Activated T-cell treated with anti-CD3 and anti-CD28 coated beads for 1 hour (primary cell): ENCODE results near the gene NOS2.
"Not testable (repeated sequence)": the region's sequence is repeated elsewhere in the genome, so short reads cannot be mapped to it uniquely, and the experiment has no call there.

ENCODE experiments used
- DNase-seq: peaks from one replicate; pipeline ENCODE4 v3.0.0-alpha.2; 2020; ENCODE audit warnings: low read depth

NOS2 gene

GRCh38 chr17:27755706-27756466 lies 44.4 kb downstream of the NOS2 start:
- DNase-seq = no peak

DNA sequence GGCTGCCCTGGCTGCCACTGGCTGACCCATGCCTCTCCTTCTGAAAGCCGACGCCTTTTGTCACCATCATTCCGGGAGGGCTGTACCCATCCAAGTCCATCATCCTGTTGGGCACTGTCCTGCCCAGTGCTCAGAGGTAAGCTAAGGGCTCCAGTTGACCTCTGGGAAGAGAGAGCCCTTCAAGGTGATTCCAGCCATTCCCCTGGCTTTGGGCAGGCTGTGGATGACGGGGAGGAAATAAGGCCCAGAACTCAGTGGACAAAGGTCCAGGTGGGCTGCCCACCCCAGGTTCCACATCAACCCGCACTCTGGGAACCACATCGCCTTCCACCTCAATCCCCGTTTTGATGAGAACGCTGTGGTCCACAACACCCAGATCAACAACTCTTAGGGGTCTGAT lies 45.8 kb downstream of the NOS2 start:
- no peak for DNase-seq

GRCh38 chr17:27753726-27754125 lies 46.6 kb downstream of the NOS2 start:
- not testable (repeated sequence) for DNase-seq

GRCh38 chr17:27752831-27753619 lies 47.3 kb downstream of the NOS2 start:
- not testable (repeated sequence) for DNase-seq

DNA sequence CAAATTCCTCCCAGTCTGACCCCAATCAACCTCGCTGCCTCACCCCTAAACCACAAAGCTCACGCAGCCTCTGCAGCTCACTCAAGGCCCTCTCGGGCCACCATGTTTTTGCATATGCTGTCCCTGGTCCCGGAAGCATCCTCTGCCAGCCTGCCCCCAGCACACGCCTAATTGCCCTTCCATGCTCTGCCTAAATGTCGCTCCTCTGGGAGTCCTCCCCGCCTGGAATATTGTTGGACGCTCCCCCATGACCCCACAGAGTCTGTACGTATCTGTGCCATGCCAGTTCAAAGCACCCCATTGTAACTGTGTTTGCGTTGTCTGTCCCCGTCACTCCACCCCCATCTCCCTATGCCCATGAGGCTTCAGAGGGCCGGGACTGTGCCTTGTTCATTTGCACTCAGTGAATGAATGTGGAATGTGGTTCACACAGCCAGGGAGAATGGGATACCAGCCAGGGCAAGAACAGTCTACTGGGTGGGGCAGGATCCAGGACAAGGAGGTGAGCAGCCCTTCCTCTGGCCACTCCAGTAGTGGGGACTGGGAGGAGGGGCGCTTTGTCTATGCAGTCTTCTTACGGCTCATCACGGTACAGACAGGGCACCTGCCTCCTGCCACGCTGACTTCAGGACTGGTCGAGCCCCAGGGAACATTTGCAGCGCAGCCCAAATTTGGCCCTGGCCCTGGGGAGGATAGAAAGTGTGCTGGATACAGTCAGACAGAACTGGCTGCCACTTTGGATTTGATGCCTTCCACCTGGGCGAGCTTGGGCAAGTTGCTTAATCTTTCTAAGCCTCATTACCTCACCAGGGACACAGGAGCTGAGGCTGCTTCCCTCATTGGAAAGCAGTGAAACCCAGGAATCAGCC lies 48.5 kb downstream of the NOS2 start:
- DNase-seq = no peak

DNA sequence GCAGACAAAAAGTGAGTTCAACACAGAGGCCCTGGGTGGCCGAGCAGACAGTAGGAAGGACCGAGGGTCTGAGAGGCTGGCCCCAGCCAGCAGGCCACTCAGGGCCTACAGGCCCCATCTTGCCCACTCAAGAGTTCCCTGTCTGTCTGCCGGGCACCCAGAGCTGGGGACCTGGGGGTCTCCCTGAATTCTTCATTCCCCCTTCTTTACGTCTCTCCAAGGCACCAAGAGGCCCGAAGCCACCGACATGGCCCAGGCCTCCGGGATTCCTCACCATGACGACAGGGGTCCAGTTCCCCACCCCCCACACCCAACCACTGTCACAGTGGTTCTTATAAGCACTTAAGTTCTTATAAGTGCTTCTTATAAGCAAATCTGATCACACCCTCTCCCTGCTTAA lies 49.2 kb downstream of the NOS2 start:
- DNase-seq = no peak

DNA sequence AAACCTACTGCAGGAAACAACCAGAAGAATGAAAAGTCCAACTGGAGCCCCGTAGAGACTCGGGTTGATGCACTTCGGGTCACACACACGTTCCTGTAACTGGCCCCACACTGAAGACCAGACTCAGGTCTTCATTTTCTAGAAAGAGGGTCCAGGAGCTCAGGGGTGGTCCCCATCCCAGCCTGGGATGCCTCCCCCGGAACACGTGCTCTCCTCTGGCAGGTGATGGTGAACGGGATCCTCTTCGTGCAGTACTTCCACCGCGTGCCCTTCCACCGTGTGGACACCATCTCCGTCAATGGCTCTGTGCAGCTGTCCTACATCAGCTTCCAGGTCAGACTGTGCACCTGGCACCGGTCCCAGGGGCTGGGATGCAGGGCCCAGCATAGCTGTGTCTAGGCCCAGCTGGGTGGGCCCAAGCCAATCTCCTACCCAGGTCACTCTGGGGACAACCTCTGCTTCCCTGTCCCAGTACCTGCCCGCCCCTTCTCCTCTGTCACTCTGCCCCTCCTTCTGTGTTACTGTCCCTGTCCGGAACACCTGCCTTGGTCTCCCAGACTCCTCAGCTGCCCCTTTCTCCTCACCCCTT lies 50.7 kb downstream of the NOS2 start:
- DNase-seq = not testable (repeated sequence)

GRCh38 chr17:27748360-27748825 lies 51.9 kb downstream of the NOS2 start:
- no peak for DNase-seq

GRCh38 chr17:27747462-27748359 lies 52.6 kb downstream of the NOS2 start:
- no peak for DNase-seq

DNA sequence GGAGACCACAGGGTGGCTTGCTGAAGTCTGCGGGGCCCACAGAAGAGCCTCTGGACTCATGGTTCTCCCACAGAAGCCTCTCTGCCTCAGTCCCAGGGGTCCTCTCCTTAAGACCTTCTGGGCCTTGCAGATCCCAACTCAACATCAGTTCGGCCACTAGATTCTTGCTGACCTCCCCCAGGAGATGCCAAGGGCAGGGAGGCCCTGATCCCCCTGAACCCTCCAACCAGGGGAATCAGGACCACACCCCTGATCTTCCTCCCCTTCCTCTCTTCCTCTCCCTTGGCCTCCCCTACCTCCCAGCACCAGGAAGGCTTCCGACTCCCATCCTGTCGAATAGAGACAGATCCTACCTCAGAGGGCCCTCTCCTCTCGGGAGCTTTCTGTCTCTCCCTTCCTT lies 53.4 kb downstream of the NOS2 start:
- no peak for DNase-seq

GRCh38 chr17:27746320-27746719 lies 54.0 kb downstream of the NOS2 start:
- DNase-seq = not testable (repeated sequence)

DNA sequence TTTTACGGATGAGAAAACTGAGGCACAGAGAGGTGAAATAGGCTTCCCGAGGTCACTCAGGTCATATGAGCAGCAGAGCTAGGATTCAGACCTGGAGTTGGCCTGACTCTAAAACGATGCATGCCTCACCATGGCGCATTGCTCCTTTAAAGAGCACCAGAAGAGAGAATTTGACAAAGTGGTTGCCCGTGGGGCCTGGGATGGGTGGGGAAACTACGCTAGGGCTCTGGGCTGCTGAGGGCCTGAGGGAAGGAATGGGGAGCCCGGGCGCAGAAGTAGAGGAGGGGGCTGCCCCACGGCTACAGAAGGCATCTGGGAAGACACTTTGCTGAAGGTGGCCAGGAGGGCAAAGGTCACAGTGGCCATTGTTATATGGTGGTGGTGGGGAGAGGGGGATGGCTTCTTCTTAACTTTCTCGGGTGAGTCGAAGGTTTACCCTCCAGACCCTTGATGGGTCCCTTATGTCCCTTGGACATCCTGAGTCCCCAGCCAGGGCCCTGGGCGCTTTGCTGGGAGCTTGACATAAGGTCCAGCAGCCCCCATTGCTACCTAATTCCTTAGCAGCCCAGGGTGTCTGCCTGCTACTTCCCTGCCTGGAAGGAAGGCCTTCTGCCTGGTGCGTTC lies 55.0 kb downstream of the NOS2 start:
- not testable (repeated sequence) for DNase-seq

DNA sequence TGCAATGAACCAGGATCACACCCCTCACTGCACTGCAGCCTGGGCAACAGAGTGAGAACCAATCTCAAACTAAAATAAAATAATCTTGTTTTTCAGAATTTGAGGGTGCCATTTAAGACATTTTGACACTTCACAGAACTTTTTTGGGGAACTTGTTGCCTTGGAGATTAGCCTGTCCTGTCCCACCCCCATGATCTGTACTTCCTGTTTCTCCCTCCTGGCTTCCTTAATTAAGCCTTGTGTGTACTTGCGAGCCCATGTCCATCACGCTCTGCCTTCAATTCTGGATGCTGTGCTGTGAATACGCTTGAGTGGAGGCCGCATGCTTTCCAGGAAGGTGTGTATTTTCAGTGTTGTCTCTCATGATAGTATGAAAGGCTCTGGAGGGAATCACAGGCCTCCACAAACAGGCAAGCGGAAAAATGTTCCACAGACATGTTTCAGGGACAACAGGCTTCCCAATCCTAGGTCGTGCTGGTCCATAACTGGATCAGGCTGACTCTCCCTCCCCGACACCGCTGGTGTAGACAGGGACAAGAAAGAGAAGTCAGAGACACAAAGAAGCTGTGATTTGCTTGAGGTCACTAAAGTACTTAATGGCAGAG lies 56.9 kb downstream of the NOS2 start:
- DNase-seq = no peak

GRCh38 chr17:27741971-27742575 lies 58.3 kb downstream of the NOS2 start:
- no peak for DNase-seq

GRCh38 chr17:27741361-27741861 lies 58.9 kb downstream of the NOS2 start:
- DNase-seq = no peak

DNA sequence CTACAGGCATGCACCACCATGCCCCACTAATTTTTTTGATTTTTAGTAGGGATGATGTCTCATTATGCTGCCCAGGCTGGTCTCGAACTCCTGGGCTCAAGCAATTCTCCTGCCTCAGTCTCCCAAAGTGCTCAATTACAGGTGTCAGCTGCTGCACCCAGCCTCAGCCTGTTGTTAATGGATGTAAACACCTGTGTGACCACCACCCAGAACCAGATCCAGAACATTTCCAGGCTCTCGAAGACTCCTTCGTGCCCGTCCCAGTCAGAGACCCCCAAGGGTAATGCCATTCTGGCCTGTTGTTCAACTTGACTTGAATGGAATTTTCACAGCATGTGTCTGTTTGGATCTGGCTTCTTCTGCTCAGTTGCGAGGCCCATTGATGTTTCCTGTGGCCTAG lies 59.8 kb downstream of the NOS2 start:
- DNase-seq = not testable (repeated sequence)

DNA sequence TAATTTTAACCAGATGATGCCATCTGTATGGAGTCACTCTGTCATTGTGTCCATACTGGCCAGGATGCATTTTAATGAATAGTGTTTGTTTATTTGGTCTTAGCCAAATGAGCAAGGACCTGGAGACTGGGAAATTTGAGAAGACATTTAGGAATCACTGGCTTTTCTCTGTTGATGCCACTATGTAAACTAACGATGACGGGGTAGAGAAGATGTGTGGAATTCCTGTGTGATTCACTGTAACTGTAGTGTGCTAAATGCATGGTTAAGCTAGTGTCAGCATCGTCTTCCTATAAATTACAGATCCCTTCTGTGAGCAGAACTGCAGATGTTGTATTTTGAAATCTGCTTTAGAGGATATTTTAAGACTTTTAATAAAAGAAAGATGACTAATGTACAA lies 66.6 kb downstream of the NOS2 start:
- no peak for DNase-seq

DNA sequence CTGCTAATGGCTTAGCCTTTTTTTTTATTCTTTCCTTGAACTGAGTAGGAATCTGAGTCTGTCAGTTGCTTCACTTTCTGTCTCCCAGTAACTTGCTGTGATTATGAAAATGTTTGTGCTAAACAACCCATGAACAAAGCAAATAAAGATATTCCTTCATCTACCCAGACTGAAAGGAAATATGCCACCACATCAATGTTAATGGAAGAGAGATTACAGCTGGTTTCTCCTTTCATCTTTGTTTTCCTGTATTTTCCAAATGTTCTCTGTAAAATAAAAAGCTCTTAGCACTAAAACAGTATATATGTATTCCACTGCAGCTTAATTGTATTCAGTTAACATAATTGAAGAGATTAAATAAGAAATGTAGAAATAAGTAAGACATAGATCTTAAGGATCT lies 67.6 kb downstream of the NOS2 start:
- DNase-seq = not testable (repeated sequence)

DNA sequence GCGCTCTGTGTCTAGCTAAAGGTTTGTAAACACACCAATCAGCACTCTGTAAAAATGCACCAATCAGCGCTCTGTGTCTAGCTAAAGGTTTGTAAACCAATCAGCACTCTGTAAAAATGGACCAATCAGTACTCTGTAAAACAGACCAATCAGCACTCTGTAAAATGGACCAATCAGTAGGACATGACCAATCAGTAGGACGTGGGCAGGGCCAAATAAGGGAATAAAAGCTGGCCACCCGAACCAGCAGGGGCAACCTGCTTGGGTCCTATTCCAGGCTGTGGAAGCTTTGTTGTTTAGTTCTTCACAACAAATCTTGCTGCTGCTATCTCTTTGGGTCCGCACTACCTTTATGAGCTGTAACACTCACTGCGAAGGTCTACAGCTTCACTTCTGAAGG lies 74.3 kb downstream of the NOS2 start:
- DNase-seq = not testable (repeated sequence)
